ENCODE measurements around the gene CSHL1. TPM values are rescaled to one million over a fixed set of nuclear protein-coding genes. Genes with fewer than 3 reads are reported as not detected.

The CSHL1 gene
- total and polyA plus RNA-seq, 2 experiments from 2014 or later = 0.44 TPM; not detected in 1

GRCh38 chr17:63940584-63940983 lies 29.5 kb upstream of the CSHL1 start (continued):
- TF ChIP-seq STAT1 (IDR thresholded peaks at IDR 0.05; ENCODE audit: unreplicated experiment) = no peak
- no peak for TF ChIP-seq NANOG (IDR thresholded peaks at IDR 0.05; ENCODE audit: borderline replicate concordance)
- no peak for TF ChIP-seq POLR2AphosphoS5 (IDR thresholded peaks at IDR 0.05; ENCODE audit: low read depth)

DNA sequence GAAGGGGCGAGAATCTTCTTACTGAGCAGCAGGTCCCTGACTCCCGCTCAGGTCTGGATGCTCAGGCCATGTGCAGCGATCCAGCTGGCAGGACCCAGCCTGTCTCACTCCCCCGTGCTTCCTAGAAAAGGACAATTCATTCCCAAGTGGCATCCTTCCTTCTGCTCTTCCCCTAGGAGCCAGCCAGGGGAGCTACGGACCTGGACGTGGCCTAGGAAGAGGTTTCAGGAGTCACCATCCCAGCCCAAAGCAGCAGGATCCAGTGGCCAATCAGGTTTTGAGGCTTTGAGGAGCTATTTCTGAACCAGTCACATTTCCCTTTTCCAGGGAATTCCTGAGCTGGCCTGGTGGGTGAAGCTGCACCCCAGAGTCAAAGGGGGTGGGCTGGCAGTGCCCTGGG lies 28.8 kb upstream of the CSHL1 start:
- H3K27me3 Mint-ChIP-seq (ENCODE audit: insufficient read depth, low read depth, poor library complexity) = peaks cover 2% of the 10 kb centered on the region
- no peak overlapping the region for H3K4me2 ChIP-seq
- no peaks in the 10 kb centered on the region for H3F3A ChIP-seq (replicated peaks; ENCODE audit: low read depth)
- DNase-seq (ENCODE audit: low spot score) (peak; percentile 43), ATAC-seq (peak; percentile 47)
- no peak overlapping the region for H3K4me3 ChIP-seq
- H3K9me3 Mint-ChIP-seq = no peaks in the 10 kb centered on the region; the same call in 2 of the 3 replicates
- no peak overlapping the region for H3K27ac Mint-ChIP-seq
- no peaks in the 10 kb centered on the region for H3K4me1 ChIP-seq (ENCODE audit: insufficient read depth)
- H3K36me3 Mint-ChIP-seq (ENCODE audit: low read depth) = peaks cover 30% of the 10 kb centered on the region
- no peak overlapping the region for H3K27ac ChIP-seq (ENCODE audit: low read depth)
- H3K4me1 Mint-ChIP-seq = peaks cover 4% of the 10 kb centered on the region; the same call in 2 of the 3 replicates
- no peaks in the 10 kb centered on the region for H3K27me3 ChIP-seq (ENCODE audit: insufficient read depth)
- no peaks in the 10 kb centered on the region for H4K20me1 ChIP-seq (replicated peaks; ENCODE audit: insufficient read depth)
- TF ChIP-seq ZNF331 (CRISPR knock-in tag; IDR thresholded peaks at IDR 0.05; ENCODE audit: low read depth) (no peak), EZH2 (IDR thresholded peaks at IDR 0.05; ENCODE audit: low read depth, unreplicated experiment) (no peak), CREB1 (CRISPR knock-in tag; IDR thresholded peaks at IDR 0.05; ENCODE audit: low read depth) (no peak), EZH2phosphoT487 (IDR thresholded peaks at IDR 0.05; ENCODE audit: unreplicated experiment) (no peak), POLR2AphosphoS5 (IDR thresholded peaks at IDR 0.05; ENCODE audit: low read depth) (no peak), NANOG (IDR thresholded peaks at IDR 0.05; ENCODE audit: borderline replicate concordance) (no peak), ETS1 (IDR thresholded peaks at IDR 0.05) (no peak), STAT1 (IDR thresholded peaks at IDR 0.05; ENCODE audit: unreplicated experiment) (no peak)
- TF ChIP-seq, protein P1, sequence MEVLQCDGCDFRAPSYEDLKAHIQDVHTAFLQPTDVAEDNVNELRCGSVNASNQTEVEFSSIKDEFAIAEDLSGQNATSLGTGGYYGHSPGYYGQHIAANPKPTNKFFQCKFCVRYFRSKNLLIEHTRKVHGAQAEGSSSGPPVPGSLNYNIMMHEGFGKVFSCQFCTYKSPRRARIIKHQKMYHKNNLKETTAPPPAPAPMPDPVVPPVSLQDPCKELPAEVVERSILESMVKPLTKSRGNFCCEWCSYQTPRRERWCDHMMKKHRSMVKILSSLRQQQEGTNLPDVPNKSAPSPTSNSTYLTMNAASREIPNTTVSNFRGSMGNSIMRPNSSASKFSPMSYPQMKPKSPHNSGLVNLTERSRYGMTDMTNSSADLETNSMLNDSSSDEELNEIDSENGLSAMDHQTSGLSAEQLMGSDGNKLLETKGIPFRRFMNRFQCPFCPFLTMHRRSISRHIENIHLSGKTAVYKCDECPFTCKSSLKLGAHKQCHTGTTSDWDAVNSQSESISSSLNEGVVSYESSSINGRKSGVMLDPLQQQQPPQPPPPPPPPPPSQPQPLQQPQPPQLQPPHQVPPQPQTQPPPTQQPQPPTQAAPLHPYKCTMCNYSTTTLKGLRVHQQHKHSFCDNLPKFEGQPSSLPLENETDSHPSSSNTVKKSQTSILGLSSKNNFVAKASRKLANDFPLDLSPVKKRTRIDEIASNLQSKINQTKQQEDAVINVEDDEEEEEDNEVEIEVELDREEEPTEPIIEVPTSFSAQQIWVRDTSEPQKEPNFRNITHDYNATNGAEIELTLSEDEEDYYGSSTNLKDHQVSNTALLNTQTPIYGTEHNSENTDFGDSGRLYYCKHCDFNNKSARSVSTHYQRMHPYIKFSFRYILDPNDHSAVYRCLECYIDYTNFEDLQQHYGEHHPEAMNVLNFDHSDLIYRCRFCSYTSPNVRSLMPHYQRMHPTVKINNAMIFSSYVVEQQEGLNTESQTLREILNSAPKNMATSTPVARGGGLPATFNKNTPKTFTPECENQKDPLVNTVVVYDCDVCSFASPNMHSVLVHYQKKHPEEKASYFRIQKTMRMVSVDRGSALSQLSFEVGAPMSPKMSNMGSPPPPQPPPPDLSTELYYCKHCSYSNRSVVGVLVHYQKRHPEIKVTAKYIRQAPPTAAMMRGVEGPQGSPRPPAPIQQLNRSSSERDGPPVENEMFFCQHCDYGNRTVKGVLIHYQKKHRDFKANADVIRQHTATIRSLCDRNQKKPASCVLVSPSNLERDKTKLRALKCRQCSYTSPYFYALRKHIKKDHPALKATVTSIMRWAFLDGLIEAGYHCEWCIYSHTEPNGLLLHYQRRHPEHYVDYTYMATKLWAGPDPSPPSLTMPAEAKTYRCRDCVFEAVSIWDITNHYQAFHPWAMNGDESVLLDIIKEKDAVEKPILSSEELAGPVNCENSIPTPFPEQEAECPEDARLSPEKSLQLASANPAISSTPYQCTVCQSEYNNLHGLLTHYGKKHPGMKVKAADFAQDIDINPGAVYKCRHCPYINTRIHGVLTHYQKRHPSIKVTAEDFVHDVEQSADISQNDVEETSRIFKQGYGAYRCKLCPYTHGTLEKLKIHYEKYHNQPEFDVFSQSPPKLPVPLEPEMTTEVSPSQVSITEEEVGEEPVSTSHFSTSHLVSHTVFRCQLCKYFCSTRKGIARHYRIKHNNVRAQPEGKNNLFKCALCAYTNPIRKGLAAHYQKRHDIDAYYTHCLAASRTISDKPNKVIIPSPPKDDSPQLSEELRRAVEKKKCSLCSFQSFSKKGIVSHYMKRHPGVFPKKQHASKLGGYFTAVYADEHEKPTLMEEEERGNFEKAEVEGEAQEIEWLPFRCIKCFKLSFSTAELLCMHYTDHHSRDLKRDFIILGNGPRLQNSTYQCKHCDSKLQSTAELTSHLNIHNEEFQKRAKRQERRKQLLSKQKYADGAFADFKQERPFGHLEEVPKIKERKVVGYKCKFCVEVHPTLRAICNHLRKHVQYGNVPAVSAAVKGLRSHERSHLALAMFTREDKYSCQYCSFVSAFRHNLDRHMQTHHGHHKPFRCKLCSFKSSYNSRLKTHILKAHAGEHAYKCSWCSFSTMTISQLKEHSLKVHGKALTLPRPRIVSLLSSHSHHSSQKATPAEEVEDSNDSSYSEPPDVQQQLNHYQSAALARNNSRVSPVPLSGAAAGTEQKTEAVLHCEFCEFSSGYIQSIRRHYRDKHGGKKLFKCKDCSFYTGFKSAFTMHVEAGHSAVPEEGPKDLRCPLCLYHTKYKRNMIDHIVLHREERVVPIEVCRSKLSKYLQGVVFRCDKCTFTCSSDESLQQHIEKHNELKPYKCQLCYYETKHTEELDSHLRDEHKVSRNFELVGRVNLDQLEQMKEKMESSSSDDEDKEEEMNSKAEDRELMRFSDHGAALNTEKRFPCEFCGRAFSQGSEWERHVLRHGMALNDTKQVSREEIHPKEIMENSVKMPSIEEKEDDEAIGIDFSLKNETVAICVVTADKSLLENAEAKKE (CRISPR knock-in tag; IDR thresholded peaks at IDR 0.05) = no peak
- no peaks in the 10 kb centered on the region for H3K9me2 ChIP-seq (ENCODE audit: insufficient read depth)
- no peak overlapping the region for H2AFZ ChIP-seq
- no peaks in the 10 kb centered on the region for H3K79me2 ChIP-seq (replicated peaks; ENCODE audit: insufficient read depth)
- no peak overlapping the region for H3K4me3 Mint-ChIP-seq
- H3K36me3 ChIP-seq (ENCODE audit: insufficient read depth) = no peaks in the 10 kb centered on the region
